Renal cortical epithelial cell (primary cell): ENCODE data around the gene UBD. TPM values are rescaled to one million over a fixed set of nuclear protein-coding genes. Genes with fewer than 3 reads are reported as not detected.

Experiments
- DNase-seq: peaks from one replicate; pipeline ENCODE4 v3.0.0-alpha.2; 2011; ENCODE audit warnings: low read depth
- total RNA-seq: library from RNA; depleted of rRNA; stranded (reverse); fragments of >200 nt; gene quantifications from 2 replicates; pipeline ENCODE4 v1.2.3, GENCODE V29; 2014

Gene UBD
- total RNA-seq, 1 donor from 2014 or later, result 3.8 TPM

- DNase-seq, result peak; percentile 6
These were observed 1.6 kb upstream of the UBD start for GRCh38 chr6:29561091-29561490.

GRCh38 chr6:29558439-29559079 is 973 bp downstream of the UBD start:
- no peak for DNase-seq

- no peak for DNase-seq
These were observed 2.2 kb downstream of the UBD start for GRCh38 chr6:29557320-29557719.

GRCh38 chr6:29554764-29555163 is 4.8 kb downstream of the UBD start:
- DNase-seq, result no peak

GRCh38 chr6:29553268-29554057 is 6.1 kb downstream of the UBD start:
- peak; percentile 3 for DNase-seq

- DNase-seq, result peak; percentile 70
These were observed 7.0 kb downstream of the UBD start for GRCh38 chr6:29552512-29553051.

- DNase-seq, result no peak
These were observed 12.0 kb downstream of the UBD start for GRCh38 chr6:29547573-29547972.

- DNase-seq, result no peak
These were observed 21.7 kb downstream of the UBD start for GRCh38 chr6:29537714-29538403.

GRCh38 chr6:29532320-29532951 is 27.1 kb downstream of the UBD start:
- no peak for DNase-seq

GRCh38 chr6:29531668-29532067 is 27.9 kb downstream of the UBD start:
- DNase-seq, result no peak

GRCh38 chr6:29530671-29531310 is 28.7 kb downstream of the UBD start:
- DNase-seq, result no peak

- no peak for DNase-seq
These were observed 29.6 kb downstream of the UBD start for GRCh38 chr6:29529956-29530355.

GRCh38 chr6:29528988-29529560 is 30.5 kb downstream of the UBD start:
- no peak for DNase-seq

- no peak for DNase-seq
These were observed 31.1 kb downstream of the UBD start for GRCh38 chr6:29528300-29528931.

GRCh38 chr6:29527564-29527963 is 32.0 kb downstream of the UBD start:
- DNase-seq, result no peak

GRCh38 chr6:29527126-29527525 is 32.4 kb downstream of the UBD start:
- DNase-seq, result no peak

- no peak for DNase-seq
These were observed 34.3 kb downstream of the UBD start for GRCh38 chr6:29525311-29525639.

- no peak for DNase-seq
These were observed 34.9 kb downstream of the UBD start for GRCh38 chr6:29524444-29525310.

GRCh38 chr6:29524044-29524443 is 35.5 kb downstream of the UBD start:
- no peak for DNase-seq

- DNase-seq, result no peak
These were observed 37.3 kb downstream of the UBD start for GRCh38 chr6:29522227-29522626.
